ENCODE data around the gene PMVK.

The PMVK gene

GRCh38 chr1:154923695-154924094 lies 12.8 kb downstream of the PMVK start:
- TF ChIP-seq FOXM1 (IDR thresholded peaks at IDR 0.05; ENCODE audit: borderline replicate concordance, low read depth) (no peak), ZBTB7A (IDR thresholded peaks at IDR 0.05; ENCODE audit: low read depth) (no peak), NFIC (IDR thresholded peaks at IDR 0.05) (no peak), TCF12 (IDR thresholded peaks at IDR 0.05; ENCODE audit: low read depth) (no peak), RAD21 (IDR thresholded peaks at IDR 0.05; ENCODE audit: low read depth) (no peak), USF1 (IDR thresholded peaks at IDR 0.05) (no peak)

DNA sequence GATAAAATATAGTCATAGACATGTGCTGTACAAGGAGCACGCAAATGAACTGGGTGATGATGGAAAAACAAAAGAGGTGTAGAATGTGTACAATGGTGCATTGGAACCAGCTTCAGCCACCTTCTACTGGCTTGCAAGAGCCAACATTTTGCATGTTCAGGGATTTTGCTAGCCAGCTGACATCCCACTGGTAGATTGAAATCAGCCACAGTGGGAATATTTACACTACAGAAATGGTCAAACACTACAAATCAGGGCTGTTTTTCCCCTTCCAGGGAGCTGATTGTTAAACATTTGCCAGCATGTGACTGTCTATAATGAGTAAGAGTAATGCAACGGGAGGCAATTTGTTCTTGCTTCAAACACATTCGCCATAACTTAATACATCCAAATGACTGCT lies 23.2 kb downstream of the PMVK start:
- no peak for TF ChIP-seq RAD21 (IDR thresholded peaks at IDR 0.05; ENCODE audit: low read depth)
- no peak for TF ChIP-seq FOXM1 (IDR thresholded peaks at IDR 0.05; ENCODE audit: borderline replicate concordance, low read depth)
- TF ChIP-seq ZBTB7A (IDR thresholded peaks at IDR 0.05; ENCODE audit: low read depth): no peak
- no peak for TF ChIP-seq CEBPB (IDR thresholded peaks at IDR 0.05)
- no peak for TF ChIP-seq YY1 (IDR thresholded peaks at IDR 0.05; ENCODE audit: low read depth)
- TF ChIP-seq TAF1 (IDR thresholded peaks at IDR 0.05; ENCODE audit: low read depth): no peak
- no peak for TF ChIP-seq NFIC (IDR thresholded peaks at IDR 0.05)
- no peak for TF ChIP-seq REST (IDR thresholded peaks at IDR 0.05; ENCODE audit: low read depth)
- no peak for TF ChIP-seq EGR1 (IDR thresholded peaks at IDR 0.05)
- TF ChIP-seq CREB1 (IDR thresholded peaks at IDR 0.05; ENCODE audit: low read depth): no peak
- TF ChIP-seq TCF12 (IDR thresholded peaks at IDR 0.05; ENCODE audit: low read depth): no peak
- no peak for TF ChIP-seq TEAD4 (IDR thresholded peaks at IDR 0.05)
- TF ChIP-seq EP300 (IDR thresholded peaks at IDR 0.05; ENCODE audit: borderline replicate concordance): no peak
- TF ChIP-seq USF1 (IDR thresholded peaks at IDR 0.05): no peak
- no peak for TF ChIP-seq MAX (IDR thresholded peaks at IDR 0.05)

DNA sequence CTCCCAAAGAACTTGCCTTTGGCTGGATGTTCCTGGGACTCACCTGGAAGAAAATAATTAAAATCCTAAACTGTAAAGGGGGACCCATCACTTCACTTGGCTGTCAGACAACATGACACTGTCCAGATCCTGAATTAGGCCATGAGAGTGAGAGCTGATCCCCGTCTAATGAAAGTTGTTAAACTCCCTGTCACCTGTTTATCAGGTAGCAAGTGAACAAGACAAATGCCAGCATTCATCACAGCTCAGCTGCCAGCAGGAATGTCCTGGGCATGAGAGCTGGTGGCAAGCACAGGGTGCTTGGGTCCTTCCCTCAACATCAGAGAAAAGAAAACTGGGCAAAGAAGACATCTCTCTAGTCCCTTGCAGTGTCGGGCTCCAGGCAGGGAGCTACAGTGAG lies 23.8 kb downstream of the PMVK start:
- no peak for TF ChIP-seq NFIC (IDR thresholded peaks at IDR 0.05)
- no peak for TF ChIP-seq YY1 (IDR thresholded peaks at IDR 0.05; ENCODE audit: low read depth)
- TF ChIP-seq REST (IDR thresholded peaks at IDR 0.05; ENCODE audit: low read depth): peak; percentile 37; the same call in 1 of the 2 replicates

DNA sequence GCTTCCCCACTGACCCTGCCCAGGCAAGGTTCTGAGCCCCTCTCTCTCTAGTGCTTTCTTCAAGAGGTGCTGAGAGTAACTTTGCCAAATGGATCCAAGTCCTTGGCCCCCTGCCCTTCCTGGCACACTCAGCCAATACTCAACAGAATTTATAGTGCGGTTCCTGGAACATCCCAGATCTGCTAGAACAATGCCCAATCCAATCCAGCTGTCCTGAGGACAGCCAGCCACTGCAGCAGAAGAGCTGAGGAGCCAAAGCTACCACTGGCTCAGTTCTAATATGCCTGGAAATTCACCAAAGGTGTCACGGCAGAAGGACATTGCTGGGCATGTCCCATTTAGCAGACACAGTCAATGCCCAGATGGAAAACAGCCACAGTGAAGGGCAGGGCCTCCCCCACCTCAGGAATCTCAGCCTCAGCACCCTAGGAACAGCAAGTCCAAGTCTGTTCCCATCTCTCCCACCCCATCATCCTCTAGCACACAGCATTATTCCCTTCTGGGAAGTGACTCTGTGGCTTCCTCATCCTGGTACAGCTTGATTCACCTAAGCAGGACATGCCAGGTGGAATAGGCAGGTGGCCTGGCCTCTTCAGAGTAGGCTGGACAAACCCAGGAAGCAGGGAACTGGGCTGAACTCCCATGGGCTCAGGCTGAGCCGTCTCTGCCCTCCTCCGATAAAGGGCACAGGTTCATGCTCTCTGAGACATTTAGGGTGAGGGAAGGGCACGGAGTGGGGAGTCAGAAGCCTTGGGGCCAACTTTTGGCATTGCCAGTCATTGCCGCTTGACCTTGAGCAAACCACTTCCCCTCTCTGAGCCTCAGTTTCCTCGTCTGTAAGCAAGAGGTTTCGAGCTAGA lies 24.6 kb downstream of the PMVK start:
- no peak for TF ChIP-seq CREB1 (IDR thresholded peaks at IDR 0.05; ENCODE audit: low read depth)
- TF ChIP-seq NFIC (IDR thresholded peaks at IDR 0.05): no peak
- TF ChIP-seq TCF12 (IDR thresholded peaks at IDR 0.05; ENCODE audit: low read depth): no peak

- TF ChIP-seq EP300 (IDR thresholded peaks at IDR 0.05; ENCODE audit: borderline replicate concordance): no peak
- no peak for TF ChIP-seq MAX (IDR thresholded peaks at IDR 0.05)
- TF ChIP-seq ZBTB7A (IDR thresholded peaks at IDR 0.05; ENCODE audit: low read depth): no peak
- no peak for TF ChIP-seq TCF12 (IDR thresholded peaks at IDR 0.05; ENCODE audit: low read depth)
- no peak for TF ChIP-seq REST (IDR thresholded peaks at IDR 0.05; ENCODE audit: low read depth)
- TF ChIP-seq FOXM1 (IDR thresholded peaks at IDR 0.05; ENCODE audit: borderline replicate concordance, low read depth): no peak
- TF ChIP-seq USF1 (IDR thresholded peaks at IDR 0.05): no peak
- TF ChIP-seq RAD21 (IDR thresholded peaks at IDR 0.05; ENCODE audit: low read depth): no peak
- no peak for TF ChIP-seq TEAD4 (IDR thresholded peaks at IDR 0.05)
- no peak for TF ChIP-seq CEBPB (IDR thresholded peaks at IDR 0.05)
- no peak for TF ChIP-seq TAF1 (IDR thresholded peaks at IDR 0.05; ENCODE audit: low read depth)
- TF ChIP-seq CREB1 (IDR thresholded peaks at IDR 0.05; ENCODE audit: low read depth): no peak
- no peak for TF ChIP-seq YY1 (IDR thresholded peaks at IDR 0.05; ENCODE audit: low read depth)
- TF ChIP-seq EGR1 (IDR thresholded peaks at IDR 0.05): no peak
- no peak for TF ChIP-seq NFIC (IDR thresholded peaks at IDR 0.05)
These were observed 25.7 kb downstream of the PMVK start for GRCh38 chr1:154910851-154911250.

All from Ishikawa (cell line).